LNCAP (cell line): ENCODE measurements around the gene CCL24.

ENCODE experiments used
- TF ChIP-seq, protein P1 (sequence below): fragments of 450-650 bp; IDR thresholded peaks from 2 replicates; pipeline ENCODE4 v1.5.1; 2017; ENCODE audit warnings: mild to moderate bottlenecking

CCL24 gene

DNA sequence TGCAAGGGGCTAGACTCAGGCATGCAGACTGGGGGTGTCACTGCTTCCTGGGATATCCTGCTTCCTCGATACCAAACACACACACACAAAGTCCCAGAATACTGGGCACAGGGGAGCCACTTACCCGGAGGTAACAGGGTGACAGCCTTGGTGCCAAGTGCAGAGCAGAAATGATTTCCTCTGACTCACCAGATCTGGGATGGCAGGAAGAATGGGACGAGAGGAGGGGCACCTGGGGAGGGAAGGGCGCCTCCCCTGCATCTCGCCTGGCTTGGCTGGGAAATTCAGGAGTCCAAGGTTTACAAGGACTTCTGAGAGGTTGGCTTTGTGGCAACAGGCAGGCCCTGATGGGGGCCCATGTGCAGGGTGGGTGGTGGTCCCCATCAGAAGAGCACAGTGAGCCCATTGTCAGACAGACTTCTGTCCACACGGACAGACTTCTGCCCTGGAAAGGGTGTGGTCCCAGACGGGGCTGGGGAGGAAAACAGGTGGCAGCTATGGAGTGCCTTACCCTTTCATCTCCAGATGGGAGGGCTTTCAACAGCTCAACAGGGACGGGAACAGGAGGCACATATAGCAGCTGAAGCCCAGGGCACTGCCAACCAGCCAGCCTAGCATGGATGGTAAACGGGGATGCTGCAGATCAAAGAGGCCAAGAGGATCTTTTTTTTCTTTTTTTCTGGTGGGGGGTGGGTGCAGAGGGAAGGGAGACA lies 9.7 kb upstream of the CCL24 start:
- TF ChIP-seq, protein P1, sequence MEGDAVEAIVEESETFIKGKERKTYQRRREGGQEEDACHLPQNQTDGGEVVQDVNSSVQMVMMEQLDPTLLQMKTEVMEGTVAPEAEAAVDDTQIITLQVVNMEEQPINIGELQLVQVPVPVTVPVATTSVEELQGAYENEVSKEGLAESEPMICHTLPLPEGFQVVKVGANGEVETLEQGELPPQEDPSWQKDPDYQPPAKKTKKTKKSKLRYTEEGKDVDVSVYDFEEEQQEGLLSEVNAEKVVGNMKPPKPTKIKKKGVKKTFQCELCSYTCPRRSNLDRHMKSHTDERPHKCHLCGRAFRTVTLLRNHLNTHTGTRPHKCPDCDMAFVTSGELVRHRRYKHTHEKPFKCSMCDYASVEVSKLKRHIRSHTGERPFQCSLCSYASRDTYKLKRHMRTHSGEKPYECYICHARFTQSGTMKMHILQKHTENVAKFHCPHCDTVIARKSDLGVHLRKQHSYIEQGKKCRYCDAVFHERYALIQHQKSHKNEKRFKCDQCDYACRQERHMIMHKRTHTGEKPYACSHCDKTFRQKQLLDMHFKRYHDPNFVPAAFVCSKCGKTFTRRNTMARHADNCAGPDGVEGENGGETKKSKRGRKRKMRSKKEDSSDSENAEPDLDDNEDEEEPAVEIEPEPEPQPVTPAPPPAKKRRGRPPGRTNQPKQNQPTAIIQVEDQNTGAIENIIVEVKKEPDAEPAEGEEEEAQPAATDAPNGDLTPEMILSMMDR = no peak

DNA sequence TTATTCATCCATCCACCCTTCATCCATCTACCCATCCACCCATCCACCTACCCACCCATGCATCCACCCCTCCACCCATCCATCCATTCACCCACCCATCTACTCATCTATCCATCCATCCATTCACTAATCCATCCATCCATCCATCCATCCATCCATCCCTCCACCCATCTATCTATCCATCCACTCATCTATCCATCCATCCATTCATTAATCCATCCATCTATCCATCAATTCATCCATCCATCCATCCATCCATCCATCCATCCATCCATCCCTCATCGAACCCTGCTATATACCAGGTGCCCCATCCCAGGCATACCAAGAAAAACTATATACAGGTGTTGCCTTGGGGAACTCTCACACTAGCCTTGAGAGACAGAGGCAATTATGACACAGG lies 7.1 kb upstream of the CCL24 start:
- TF ChIP-seq, protein P1 = no peak

DNA sequence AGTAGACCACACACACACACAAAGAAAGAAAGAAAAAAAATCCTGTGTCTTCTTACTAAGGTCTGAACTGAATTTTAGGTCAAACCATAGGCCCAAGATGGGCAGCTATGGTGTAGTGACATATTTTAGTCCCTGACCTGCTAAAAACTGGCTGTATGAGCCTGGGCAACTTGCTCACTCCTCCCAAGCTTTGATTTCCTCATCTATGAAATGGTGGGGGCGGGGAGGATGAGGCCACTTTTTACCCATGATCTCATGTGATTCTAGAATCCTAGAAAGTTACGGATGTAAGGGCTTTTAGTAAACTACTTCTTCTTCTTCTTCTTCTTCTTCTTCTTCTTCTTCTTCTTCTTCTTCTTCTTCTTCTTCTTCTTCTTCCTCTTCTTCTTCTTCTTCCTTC lies 6.1 kb upstream of the CCL24 start:
- TF ChIP-seq, protein P1 = no peak

DNA sequence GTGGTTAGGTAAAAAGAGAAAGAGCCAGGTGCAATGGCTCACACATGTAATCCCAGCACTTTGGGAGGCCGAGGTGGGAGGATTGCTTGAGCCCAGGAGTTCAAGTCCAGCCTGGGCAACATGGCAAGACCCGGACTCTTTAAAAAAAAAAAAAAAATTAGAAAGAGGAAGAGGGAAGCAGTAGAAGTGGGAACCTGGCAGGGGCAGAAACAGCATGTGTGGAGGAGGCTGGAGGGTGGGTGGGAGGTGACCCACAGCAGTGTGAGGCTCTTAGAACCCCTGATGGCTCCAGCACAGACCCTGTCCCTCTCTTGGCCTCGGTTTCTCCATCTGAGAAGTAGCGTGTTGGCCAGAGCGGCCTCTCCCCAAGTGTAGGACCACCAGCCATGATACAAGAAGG lies 4.9 kb upstream of the CCL24 start:
- TF ChIP-seq, protein P1 = no peak

DNA sequence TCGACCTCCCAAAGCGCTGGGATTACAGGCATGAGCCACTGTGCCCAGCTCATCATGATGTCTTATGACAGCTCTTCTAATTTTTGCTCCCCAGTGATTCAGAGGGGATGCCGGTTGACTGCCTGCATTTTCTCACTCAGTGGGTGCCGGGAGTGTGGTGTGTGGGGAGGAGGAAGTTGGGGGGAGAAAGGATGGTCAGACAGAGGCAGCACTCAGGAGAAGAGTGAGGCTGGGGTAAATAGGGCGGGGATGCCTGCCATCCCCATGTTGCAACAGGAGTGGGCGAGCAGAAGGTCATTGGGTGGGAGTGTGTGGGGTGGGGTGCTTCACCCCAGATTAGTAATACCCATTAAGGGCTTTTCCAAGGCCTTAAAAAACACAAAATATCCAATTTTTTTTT lies 3.5 kb upstream of the CCL24 start:
- TF ChIP-seq, protein P1 = no peak

DNA sequence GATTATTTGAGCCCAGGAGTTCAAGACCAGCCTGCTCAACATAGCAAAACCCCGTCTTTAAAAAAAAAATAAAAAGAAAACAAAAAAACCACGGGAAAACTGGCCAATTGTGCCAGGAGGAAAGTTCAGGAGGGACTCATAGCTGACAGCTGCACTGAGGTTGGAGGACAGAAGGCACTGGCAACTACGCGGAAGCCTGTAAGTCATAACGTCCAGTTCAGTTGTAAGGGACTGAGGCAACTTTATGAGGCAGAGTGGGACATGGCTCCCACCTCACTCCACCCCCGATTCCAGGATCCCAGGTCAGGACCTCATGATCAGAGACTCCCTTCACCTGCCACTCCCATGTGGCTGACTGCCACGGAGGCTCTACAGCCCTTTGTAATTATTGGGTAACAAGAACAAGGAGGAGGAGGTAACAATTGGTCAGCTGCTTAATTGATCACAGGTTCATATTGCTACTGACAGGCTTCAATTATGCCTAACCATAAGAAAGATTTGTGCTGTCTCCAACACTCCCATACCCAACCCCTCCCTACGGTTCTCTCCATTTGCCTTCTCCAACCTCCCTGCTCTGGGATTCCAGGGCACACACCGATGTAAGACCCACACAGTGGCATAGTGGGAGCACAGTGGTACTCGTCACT lies 1.9 kb upstream of the CCL24 start:
- TF ChIP-seq, protein P1 = no peak

DNA sequence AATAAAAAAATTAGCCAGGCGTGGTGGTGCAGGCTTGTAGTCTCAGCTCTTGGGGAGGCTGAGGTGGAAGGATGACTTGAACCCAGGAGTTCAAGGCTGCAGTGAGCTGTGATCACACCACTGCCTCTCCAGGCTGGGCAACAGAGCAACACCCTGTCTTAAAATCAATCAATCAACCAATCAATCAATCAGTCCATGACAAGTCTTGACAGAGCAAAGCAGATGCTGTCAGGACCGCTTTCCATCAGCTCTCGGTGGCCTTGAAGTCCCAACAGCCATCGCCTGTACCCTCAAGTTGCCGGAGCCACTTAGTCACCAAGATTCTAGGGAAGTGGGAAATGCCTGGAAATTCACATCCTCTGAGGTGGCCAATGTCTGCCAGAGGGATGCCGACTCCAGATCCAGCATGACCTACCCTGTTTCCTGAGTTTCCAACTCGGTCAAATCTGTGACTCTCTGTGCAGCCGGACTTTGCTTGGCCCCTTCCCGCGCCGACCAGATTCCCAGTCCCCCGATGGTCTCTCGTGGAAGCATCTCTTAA lies 871 bp upstream of the CCL24 start:
- TF ChIP-seq, protein P1 = no peak
